ENCODE results near the gene ATXN1.

The ATXN1 gene

GRCh38 chr6:16673011-16673797, 88.1 kb downstream of the ATXN1 start:
- DNase-seq (ENCODE audit: low spot score): no peak

- DNase-seq (ENCODE audit: low spot score): no peak
Observed at GRCh38 chr6:16671302-16672289, 89.7 kb downstream of the ATXN1 start.

GRCh38 chr6:16670617-16671051, 90.6 kb downstream of the ATXN1 start:
- no peak for DNase-seq (ENCODE audit: low spot score)

GRCh38 chr6:16670183-16670582, 91.1 kb downstream of the ATXN1 start:
- DNase-seq (ENCODE audit: low spot score): no peak

GRCh38 chr6:16669227-16669626, 92.0 kb downstream of the ATXN1 start:
- peak; percentile 82 for DNase-seq (ENCODE audit: low spot score)

GRCh38 chr6:16667509-16667908, 93.8 kb downstream of the ATXN1 start:
- no peak for DNase-seq (ENCODE audit: low spot score)

- no peak for DNase-seq (ENCODE audit: low spot score)
Observed at GRCh38 chr6:16665992-16666391, 95.3 kb downstream of the ATXN1 start.

- DNase-seq (ENCODE audit: low spot score): no peak
Observed at GRCh38 chr6:16665182-16665581, 96.1 kb downstream of the ATXN1 start.

GRCh38 chr6:16663901-16664300, 97.4 kb downstream of the ATXN1 start:
- DNase-seq (ENCODE audit: low spot score): no peak

- DNase-seq (ENCODE audit: low spot score): no peak
Observed at GRCh38 chr6:16660157-16660497, 101.1 kb downstream of the ATXN1 start.

GRCh38 chr6:16659466-16660156, 101.6 kb downstream of the ATXN1 start:
- DNase-seq (ENCODE audit: low spot score): no peak

GRCh38 chr6:16658348-16659034, 102.8 kb downstream of the ATXN1 start:
- DNase-seq (ENCODE audit: low spot score): no peak

GRCh38 chr6:16657768-16658167, 103.5 kb downstream of the ATXN1 start:
- no peak for DNase-seq (ENCODE audit: low spot score)

GRCh38 chr6:16656451-16656850, 104.8 kb downstream of the ATXN1 start:
- DNase-seq (ENCODE audit: low spot score): no peak

GRCh38 chr6:16654701-16655100, 106.6 kb downstream of the ATXN1 start:
- DNase-seq (ENCODE audit: low spot score): no peak

GRCh38 chr6:16653226-16653625, 108.0 kb downstream of the ATXN1 start:
- DNase-seq (ENCODE audit: low spot score): no peak

- no peak for DNase-seq (ENCODE audit: low spot score)
Observed at GRCh38 chr6:16651871-16652270, 109.4 kb downstream of the ATXN1 start.

GRCh38 chr6:16649890-16650289, 111.4 kb downstream of the ATXN1 start:
- no peak for DNase-seq (ENCODE audit: low spot score)

- no peak for DNase-seq (ENCODE audit: low spot score)
Observed at GRCh38 chr6:16649241-16649640, 112.0 kb downstream of the ATXN1 start.

GRCh38 chr6:16648003-16648402, 113.3 kb downstream of the ATXN1 start:
- DNase-seq (ENCODE audit: low spot score): no peak

GRCh38 chr6:16647422-16647821, 113.8 kb downstream of the ATXN1 start:
- no peak for DNase-seq (ENCODE audit: low spot score)
